GM23338 (cell line): ENCODE measurements around the gene MORC1.

ENCODE experiments used
- CREB1 ChIP-seq: fragments of 250-450 bp; sonication (Bioruptor Pico); IDR thresholded peaks from 2 replicates; pipeline ENCODE4 v1.5.0; 2020; ENCODE audit warnings: low read depth, mild to moderate bottlenecking, moderate library complexity
- CTCF ChIP-seq, 2 experiments: fragments of 200-600 bp in 1 of 2; sonication (generic) in 1 of 2; conservative IDR thresholded peaks; 2 replicates each; pipeline versions ENCODE4 v1.5.1 to v1.6.1; 2016 to 2017; ENCODE audit warnings: antibody characterized with exemption in 2 of 2, low read depth in 2 of 2, mild to moderate bottlenecking in 2 of 2, moderate library complexity in 1 of 2
- ETS1 ChIP-seq: IDR thresholded peaks from 2 replicates; pipeline ENCODE4 v1.6.1; 2016; ENCODE audit warnings: antibody characterized with exemption
- EZH2 ChIP-seq: fragments of 200-600 bp; sonication (generic); IDR thresholded peaks from one replicate; pipeline ENCODE4 v1.8.0; 2017; ENCODE audit warnings: antibody characterized with exemption, mild to moderate bottlenecking, low read depth; ENCODE audit not compliant: unreplicated experiment
- EZH2phosphoT487 ChIP-seq: fragments of 200-600 bp; sonication (generic); IDR thresholded peaks from one replicate; pipeline ENCODE4 v1.8.1; 2018; ENCODE audit warnings: antibody characterized with exemption; ENCODE audit not compliant: unreplicated experiment
- JUNB ChIP-seq: IDR thresholded peaks from one replicate; pipeline ENCODE4 v1.6.1; 2016; ENCODE audit warnings: antibody characterized with exemption; ENCODE audit not compliant: unreplicated experiment
- POLR2AphosphoS5 ChIP-seq: IDR thresholded peaks from 2 replicates; pipeline ENCODE4 v1.6.1; 2016; ENCODE audit warnings: antibody characterized with exemption, low read depth
- REST ChIP-seq: IDR thresholded peaks from one replicate; pipeline ENCODE4 v1.6.1; 2018; ENCODE audit warnings: antibody characterized with exemption; ENCODE audit not compliant: unreplicated experiment
- STAT1 ChIP-seq: IDR thresholded peaks from one replicate; pipeline ENCODE4 v1.6.1; 2016; ENCODE audit warnings: antibody characterized with exemption; ENCODE audit not compliant: unreplicated experiment
- ZNF114 ChIP-seq: fragments of 250-450 bp; sonication (Bioruptor Pico); IDR thresholded peaks from 2 replicates; pipeline ENCODE4 v1.5.0; 2020; ENCODE audit warnings: mild to moderate bottlenecking, moderate library complexity
- ZNF331 ChIP-seq: fragments of 250-450 bp; sonication (Bioruptor Pico); IDR thresholded peaks from 2 replicates; pipeline ENCODE4 v1.5.0; 2020; ENCODE audit warnings: low read depth, mild to moderate bottlenecking, moderate library complexity
- ZNF462 ChIP-seq: fragments of 250-450 bp; sonication (Bioruptor Pico); IDR thresholded peaks from 2 replicates; pipeline ENCODE4 v1.5.0; 2020; ENCODE audit warnings: mild to moderate bottlenecking, moderate library complexity

GRCh38 chr3:108931035-108931434 is 186.9 kb downstream of the MORC1 start:
- TF ChIP-seq CTCF (conservative IDR thresholded peaks at IDR 0.05; ENCODE audit: low read depth in 2 of 2): no peak
- TF ChIP-seq EZH2: no peak
- TF ChIP-seq REST: no peak
- TF ChIP-seq JUNB: no peak
- TF ChIP-seq POLR2AphosphoS5: no peak
- no peak for TF ChIP-seq EZH2phosphoT487
- TF ChIP-seq CREB1 (CRISPR knock-in tag): no peak
- no peak for TF ChIP-seq ZNF331 (CRISPR knock-in tag)
- no peak for TF ChIP-seq ETS1
- no peak for TF ChIP-seq STAT1
- no peak for TF ChIP-seq ZNF462 (CRISPR knock-in tag)
- TF ChIP-seq ZNF114 (CRISPR knock-in tag): no peak
